SK-N-SH (cell line): ENCODE data around the gene RARS2. TPM values are rescaled to one million over a fixed set of nuclear protein-coding genes. Genes with fewer than 3 reads are reported as not detected.

Experiments used
- CTCF ChIA-PET: fragments of 300-600, 350-600 bp; formaldehyde crosslinking; extraction: SDS; loops from one replicate; lab custom pipeline; 2021; lab: Yijun Ruan, JAX
- POLR2A ChIA-PET: fragments of 350-600 bp; sonication (Branson Sonifier 250); formaldehyde crosslinking; extraction: SDS; loops from one replicate; lab custom pipeline; 2020; ENCODE audit warnings: antibody characterized with exemption, inconsistent platforms; lab: Yijun Ruan, JAX
- DNase-seq: peaks from one replicate; pipeline ENCODE4 v3.0.0; 2012
- H2AFZ ChIP-seq: fragments of 200-600 bp; sonication (generic); 2 replicates; pipeline ENCODE4 v1.8.1; 2016; ENCODE audit warnings: antibody characterized with exemption, mild to moderate bottlenecking, low read depth
- H3F3A ChIP-seq: fragments of 200-600 bp; sonication (generic); replicated peaks from 2 replicates; pipeline ENCODE3; 2016; ENCODE audit warnings: antibody characterized with exemption, mild to moderate bottlenecking; ENCODE audit not compliant: insufficient read depth
- H3K27ac ChIP-seq, 2 experiments: fragments of 200-500 bp in 1 of 2; fragments of 200-600 bp in 1 of 2; sonication (Bioruptor generic) in 1 of 2; sonication (generic), shearing (Covaris generic) in 1 of 2; 2 replicates each; pipeline versions ENCODE4 v1.5.1 to v1.6.1; 2014 to 2016; ENCODE audit warnings: low read depth in 2 of 2, inconsistent platforms in 1 of 2, low read length in 1 of 2, mild to moderate bottlenecking in 1 of 2, mixed read lengths in 1 of 2
- H3K27me3 ChIP-seq: fragments of 200-600 bp; sonication (generic), shearing (Covaris generic); 2 replicates; pipeline ENCODE4 v1.6.1; 2016; ENCODE audit warnings: mixed run types; ENCODE audit not compliant: insufficient read depth
- H3K36me3 ChIP-seq, 2 experiments: fragments of 200-500 bp in 1 of 2; fragments of 200-600 bp in 1 of 2; sonication (Bioruptor generic) in 1 of 2; sonication (generic) in 1 of 2; replicated peaks in 1 of 2; 2 replicates each; pipeline versions ENCODE3 to v1.5.1; 2014 to 2016; ENCODE audit warnings: low read length in 1 of 2, mild to moderate bottlenecking in 1 of 2; ENCODE audit not compliant: insufficient read depth in 2 of 2, control insufficient read depth in 1 of 2
- H3K4me1 ChIP-seq, 2 experiments: fragments of 200-500 bp in 1 of 2; fragments of 200-600 bp in 1 of 2; sonication (Bioruptor generic) in 1 of 2; sonication (generic), shearing (Covaris generic) in 1 of 2; 2 replicates each; pipeline versions ENCODE4 v1.5.1 to v1.6.1; 2014 to 2016; ENCODE audit warnings: low read depth in 1 of 2, low read length in 1 of 2, mixed run types in 1 of 2; ENCODE audit not compliant: insufficient read depth in 2 of 2, control insufficient read depth in 1 of 2
- H3K4me2 ChIP-seq: fragments of 200-600 bp; sonication (generic), shearing (Covaris generic); 2 replicates; pipeline ENCODE4 v1.6.1; 2017; ENCODE audit warnings: mixed run types
- H3K4me3 ChIP-seq, 2 experiments: fragments of 200-500 bp in 1 of 2; fragments of 200-600 bp in 1 of 2; sonication (Bioruptor generic) in 1 of 2; sonication (generic), shearing (Covaris generic) in 1 of 2; 2 replicates each; pipeline versions ENCODE4 v1.5.1 to v1.8.1; 2014 to 2016; ENCODE audit warnings: low read depth in 2 of 2, inconsistent platforms in 1 of 2, low read length in 1 of 2, mild to moderate bottlenecking in 1 of 2, mixed read lengths in 1 of 2, moderate library complexity in 1 of 2
- H3K79me2 ChIP-seq: fragments of 200-600 bp; sonication (generic); 2 replicates; pipeline ENCODE4 v1.8.1; 2017; ENCODE audit warnings: mild to moderate bottlenecking; ENCODE audit not compliant: insufficient read depth
- H3K9ac ChIP-seq: fragments of 200-600 bp; sonication (generic); 2 replicates; pipeline ENCODE4 v1.6.1; 2017; ENCODE audit warnings: mixed run types
- H3K9me2 ChIP-seq: fragments of 200-600 bp; sonication (generic); 2 replicates; pipeline ENCODE4 v1.6.1; 2017; ENCODE audit warnings: mixed run types
- H3K9me3 ChIP-seq: fragments of 200-600 bp; sonication (generic); 2 replicates; pipeline ENCODE4 v1.6.1; 2017; ENCODE audit warnings: mixed run types, mild to moderate bottlenecking, moderate library complexity
- H4K20me1 ChIP-seq: fragments of 200-600 bp; sonication (generic); 2 replicates; pipeline ENCODE4 v1.6.1; 2017; ENCODE audit warnings: mild to moderate bottlenecking, mixed run types; ENCODE audit not compliant: insufficient read depth
- ELF1 ChIP-seq: IDR thresholded peaks from 2 replicates; pipeline ENCODE4 v1.4.0; 2012
- EP300 ChIP-seq, 2 experiments: IDR thresholded peaks; 2 replicates each; pipeline versions ENCODE4 v1.4.0 to v1.6.1; 2012; ENCODE audit warnings: borderline replicate concordance in 1 of 2, low read depth in 1 of 2, low read length in 1 of 2
- FOSL2 ChIP-seq: IDR thresholded peaks from 2 replicates; pipeline ENCODE4 v1.4.0; 2012; ENCODE audit warnings: low read depth, mild to moderate bottlenecking, moderate library complexity, borderline replicate concordance
- FOXJ3 ChIP-seq: sonication (generic); formaldehyde crosslinking; IDR thresholded peaks from 2 replicates; pipeline ENCODE4 v1.5.1; 2020; ENCODE audit warnings: mild to moderate bottlenecking, missing genetic modification reagents
- GABPA ChIP-seq: IDR thresholded peaks from 2 replicates; pipeline ENCODE4 v1.4.0; 2012; ENCODE audit warnings: low read depth, mild to moderate bottlenecking
- IRF3 ChIP-seq: fragments of 150-350 bp; IDR thresholded peaks from 2 replicates; pipeline ENCODE4 v1.6.1; 2016; ENCODE audit warnings: mild to moderate bottlenecking, low read depth, low read length
- JUND ChIP-seq: IDR thresholded peaks from 2 replicates; pipeline ENCODE4 v1.4.0; 2012
- MAX ChIP-seq: IDR thresholded peaks from 2 replicates; pipeline ENCODE4 v1.4.0; 2012; ENCODE audit warnings: low read depth
- NRF1 ChIP-seq: IDR thresholded peaks from 2 replicates; pipeline ENCODE4 v1.6.1; 2012; ENCODE audit warnings: low read depth, mild to moderate bottlenecking, low read length
- POLR2AphosphoS5 ChIP-seq: IDR thresholded peaks from 2 replicates; pipeline ENCODE4 v1.6.1; 2012; ENCODE audit warnings: low read depth, low read length
- RXRA ChIP-seq: IDR thresholded peaks from 2 replicates; pipeline ENCODE4 v1.4.0; 2012; ENCODE audit warnings: low read depth, mild to moderate bottlenecking, borderline replicate concordance
- TCF12 ChIP-seq: IDR thresholded peaks from 2 replicates; pipeline ENCODE4 v1.4.0; 2012
- WGBS: methylation state at CpG from one replicate; pipeline ENCODE4 v1.1.6; 2017; ENCODE audit warnings: low lambda C conversion rate; 5-methylcytosine and 5-hydroxymethylcytosine counted together
- polyA plus RNA-seq, 3 experiments: library from polyadenylated mRNA; depleted of rRNA; stranded (reverse); fragments of >200 nt; gene quantifications; 2 replicates each; pipeline ENCODE4 v1.2.3, GENCODE V29; 2012

RARS2 gene
- polyA plus RNA-seq, 1 of the 3 experiments (the other 2 are of a cell fraction) = 7.9 TPM

- Histone ChIP-seq H3K9me3 (no peaks in the 10 kb centered on the region), H3K79me2 (peaks cover 97% of the 10 kb centered on the region), H2AFZ (no peak overlapping the region), H3K4me1 (no peaks in the 10 kb centered on the region; a peak in 1 of 4 replicates), H3K36me3 (peaks cover 2 to 14% of the 10 kb centered on the region in 2 experiments), H4K20me1 (peaks cover 44% of the 10 kb centered on the region), H3K9ac (no peak overlapping the region)
- POLR2A ChIA-PET = no interaction called here
- CTCF ChIA-PET = no interaction called here
- TF ChIP-seq MAX = no peak
- no peak for TF ChIP-seq ELF1
- no peak for TF ChIP-seq IRF3
- TF ChIP-seq GABPA = no peak
- no peak for TF ChIP-seq NRF1
- no peak for TF ChIP-seq RXRA
- TF ChIP-seq, all 33 proteins: peak for 0
- H3F3A ChIP-seq = no peaks in the 10 kb centered on the region
- H3K4me3 ChIP-seq = no peak overlapping the region
- WGBS = 76% methylated on average over 2 of the region's 2 CpGs
- no peak overlapping the region for H3K27ac ChIP-seq
- no peaks in the 10 kb centered on the region for H3K9me2 ChIP-seq
- no peak for DNase-seq
- H3K27me3 ChIP-seq = no peaks in the 10 kb centered on the region
- H3K4me2 ChIP-seq = no peak overlapping the region
Measured at GRCh38 chr6:87574237-87574804, 15.5 kb downstream of the RARS2 start.

- no peaks in the 10 kb centered on the region for H3K27me3 ChIP-seq
- no peaks in the 10 kb centered on the region; a peak in 1 of 4 replicates for H3K4me1 ChIP-seq
- H2AFZ ChIP-seq = no peak overlapping the region
- no peaks in the 10 kb centered on the region for H3K9me2 ChIP-seq
- ChIA-PET CTCF (interaction anchor here (0.7 kb wide), 1 partner anchor 11 kb away, joined by 3 read pairs; no protein-coding TSS in a partner anchor), POLR2A (no interaction called here)
- no peak for TF ChIP-seq EP300 (IDR thresholded peaks at IDR 0.05; ENCODE audit: borderline replicate concordance in 1 of 2, low read depth in 1 of 2, low read length in 1 of 2)
- TF ChIP-seq JUND = no peak
- no peak for TF ChIP-seq POLR2AphosphoS5
- TF ChIP-seq FOSL2 = no peak
- TF ChIP-seq GABPA = no peak
- TF ChIP-seq TCF12 = no peak
- no peak for TF ChIP-seq FOXJ3 (CRISPR knock-in tag)
- H3F3A ChIP-seq = no peaks in the 10 kb centered on the region
- no peak overlapping the region for H3K27ac ChIP-seq
- DNase-seq = no peak
- H3K9ac ChIP-seq = no peak overlapping the region
- 96% methylated on average over 5 of the region's 5 CpGs for WGBS
- H3K9me3 ChIP-seq = no peaks in the 10 kb centered on the region
- H4K20me1 ChIP-seq = peaks cover 44% of the 10 kb centered on the region
- H3K79me2 ChIP-seq = peaks cover 98% of the 10 kb centered on the region
- H3K36me3 ChIP-seq = peaks cover 11 to 20% of the 10 kb centered on the region in 2 experiments
- no peak overlapping the region for H3K4me2 ChIP-seq
- no peak overlapping the region for H3K4me3 ChIP-seq
Measured at GRCh38 chr6:87573307-87574024, 16.3 kb downstream of the RARS2 start.
